K562 (cell line): Measurements from ENCODE around the gene CCDC167. TPM values are rescaled to one million over a fixed set of nuclear protein-coding genes. Genes with fewer than 3 reads are reported as not detected.

Experiments used
- BCLAF1 ChIP-seq, 2 experiments: fragments of 450-650 bp in 1 of 2; IDR thresholded peaks; 2 replicates each; pipeline ENCODE4 v1.6.1; 2011 to 2017; ENCODE audit warnings: low read depth in 2 of 2, antibody characterized with exemption in 1 of 2, borderline replicate concordance in 1 of 2, low read length in 1 of 2, mild to moderate bottlenecking in 1 of 2, mixed read lengths in 1 of 2; ENCODE audit not compliant: control insufficient read depth in 1 of 2
- BHLHE40 ChIP-seq: IDR thresholded peaks from 2 replicates; pipeline ENCODE4 v1.6.1; 2011; ENCODE audit warnings: low read length, improper control_type of control experiment
- CTBP1 ChIP-seq: fragments of 450-650 bp; IDR thresholded peaks from 2 replicates; pipeline ENCODE4 v1.6.1; 2016; ENCODE audit warnings: borderline replicate concordance
- EP300 ChIP-seq: IDR thresholded peaks from 2 replicates; pipeline ENCODE4 v1.6.1; 2012; ENCODE audit warnings: low read length, improper control_type of control experiment
- HSF4 ChIP-seq: fragments of 250-450 bp; sonication (Bioruptor Pico); IDR thresholded peaks from 2 replicates; pipeline ENCODE4 v2.1.2; 2022; ENCODE audit warnings: mild to moderate bottlenecking, moderate library complexity, borderline replicate concordance
- KDM1A ChIP-seq, 2 experiments: fragments of 450-650 bp; IDR thresholded peaks; 2 replicates each; pipeline ENCODE4 v1.6.1; 2016; ENCODE audit warnings: mild to moderate bottlenecking in 2 of 2
- KLF16 ChIP-seq: IDR thresholded peaks from 2 replicates; pipeline ENCODE4 v1.6.1; 2016; ENCODE audit warnings: antibody characterized with exemption
- MNT ChIP-seq, 2 experiments: fragments of 450-650 bp; conservative IDR thresholded peaks; 2 replicates each; pipeline ENCODE4 v1.6.1; 2017; ENCODE audit warnings: mild to moderate bottlenecking in 2 of 2, moderate library complexity in 2 of 2
- MTA3 ChIP-seq: fragments of 450-650 bp; formaldehyde crosslinking; IDR thresholded peaks from 2 replicates; pipeline ENCODE4 v1.6.1; 2017; ENCODE audit warnings: mild to moderate bottlenecking, borderline replicate concordance
- NFE2 ChIP-seq: IDR thresholded peaks from 2 replicates; pipeline ENCODE4 v1.6.1; 2014; ENCODE audit warnings: antibody characterized with exemption, low read depth
- PRPF4 ChIP-seq: fragments of 200-400 bp; formaldehyde crosslinking; IDR thresholded peaks from one replicate; pipeline ENCODE4 v1.6.1; 2017; ENCODE audit warnings: low read length, low read depth, mild to moderate bottlenecking; ENCODE audit not compliant: insufficient read depth, poor library complexity, severe bottlenecking
- RAD21 ChIP-seq, 2 experiments: fragments of 250-450 bp in 1 of 2; fragments of 450-650 bp in 1 of 2; sonication (Bioruptor Pico) in 1 of 2; formaldehyde crosslinking in 1 of 2; IDR thresholded peaks in 1 of 2; conservative IDR thresholded peaks in 1 of 2; 2 replicates each; pipeline versions ENCODE4 v1.4.0 to v1.8.0; 2020 to 2022; ENCODE audit warnings: mild to moderate bottlenecking in 2 of 2, moderate library complexity in 1 of 2
- TRIM24 ChIP-seq, 2 experiments: fragments of 450-650 bp; IDR thresholded peaks; 2 replicates each; pipeline ENCODE4 v1.6.1; 2016
- USF2 ChIP-seq: sonication (generic); formaldehyde crosslinking; IDR thresholded peaks from 2 replicates; pipeline ENCODE4 v1.5.0; 2020; ENCODE audit warnings: missing genetic modification reagents
- YY1 ChIP-seq, 3 experiments: IDR thresholded peaks; 2 replicates each; pipeline ENCODE4 v1.6.1; 2011; ENCODE audit warnings: low read length in 2 of 3, mild to moderate bottlenecking in 2 of 3, moderate library complexity in 2 of 3, borderline replicate concordance in 1 of 3, control low read depth in 1 of 3, low read depth in 1 of 3; ENCODE audit not compliant: insufficient read depth in 3 of 3, insufficient replicate concordance in 2 of 3, control insufficient read depth in 1 of 3, insufficient read length in 1 of 3; ENCODE audit errors: extremely low read depth in 1 of 3
- ZMIZ1 ChIP-seq, 2 experiments: fragments of 150-350 bp in 1 of 2; IDR thresholded peaks; 2 replicates each; pipeline ENCODE4 v1.6.1; 2012 to 2016; ENCODE audit warnings: low read depth in 2 of 2, low read length in 2 of 2, mild to moderate bottlenecking in 1 of 2, moderate library complexity in 1 of 2
- polyA plus RNA-seq, 8 experiments: library from polyadenylated mRNA; depleted of rRNA in 4 of 8; stranded (reverse) in 5 of 8; unstranded in 3 of 8; fragments of >200 nt; fragmentation: Nextera tagmentation in 2 of 8; fragmentation: Illumina TruSeq in 1 of 8; extraction: Ambion mirVana in 2 of 8; extraction: Trizol in 1 of 8; gene quantifications; 2 replicates each; pipeline versions ENCODE4 v1.2.1 to v1.2.3, GENCODE V29; 2011 to 2014; ENCODE audit warnings: inconsistent platforms in 1 of 8, missing spikeins in 1 of 8
- total RNA-seq, 7 experiments: library from RNA; depleted of rRNA in 6 of 7; stranded (reverse); fragments of >200 nt in 6 of 7; fragmentation: Illumina TruSeq in 2 of 7; extraction: Trizol in 2 of 7; gene quantifications; 2 replicates each; pipeline versions ENCODE4 v1.2.1 to v1.2.3, GENCODE V29; 2011 to 2021; ENCODE audit warnings: low replicate concordance in 1 of 7

CCDC167 gene
- total and polyA plus RNA-seq, 9 of the 15 experiments (the other 6 are each of a cell fraction or from before 2014, with no cell fraction given): 26.0 to 114 (median 45.2) TPM

- TF ChIP-seq BCLAF1 (IDR thresholded peaks at IDR 0.05; ENCODE audit: borderline replicate concordance in 1 of 2, control insufficient read depth in 1 of 2, low read depth in 2 of 2, low read length in 1 of 2) (no peak), MTA3 (0 out of 2 replicates have a peak, but pooled peaks have one; percentile 32), TRIM24 (IDR thresholded peaks at IDR 0.05) (0 out of 4 replicates have a peak, but pooled peaks have one; percentile 14 to 20), KDM1A (IDR thresholded peaks at IDR 0.05) (peak; percentile 27 to 37; a peak in 1 of 4 replicates), MNT (conservative IDR thresholded peaks at IDR 0.05) (no peak), NFE2 (peak; percentile 48; the same call in 1 of the 2 replicates), PRPF4 (no peak), ZMIZ1 (IDR thresholded peaks at IDR 0.05; ENCODE audit: low read depth in 2 of 2, low read length in 2 of 2) (0 out of 4 replicates have a peak, but pooled peaks of 1 of the 2 experiments have one; percentile 27), YY1 (IDR thresholded peaks at IDR 0.05; ENCODE audit: borderline replicate concordance in 1 of 3, control insufficient read depth in 1 of 3, extremely low read depth in 1 of 3, insufficient read depth in 3 of 3, insufficient read length in 1 of 3, insufficient replicate concordance in 2 of 3, low read depth in 1 of 3, low read length in 2 of 3) (peak in 1 of 3 experiments; percentile 42), USF2 (no peak), KLF16 (peak; percentile 41; the same call in 1 of the 2 replicates), CTBP1 (peak; percentile 88), BHLHE40 (peak; percentile 53; the same call in 1 of the 2 replicates), RAD21 (CRISPR knock-in tag; conservative IDR thresholded peaks at IDR 0.05 in 1 of 2, IDR thresholded peaks at IDR 0.05 in 1 of 2) (peak in 1 of 2 experiments; percentile 24; a peak in 1 of 4 replicates), EP300 (peak; percentile 53; the same call in 1 of the 2 replicates), HSF4 (no peak)
These were observed 36.2 kb upstream of the CCDC167 start (continued) for GRCh38 chr6:37535759-37536490.
